SK-N-SH treated with all-trans-retinoic acid at 6 μM for 48 hours (cell line): ENCODE results near the gene DDIT4L.

Experiments
- ATAC-seq: fragments of 200-7000 bp; cut with Tn5 transposase; 3 replicates; pipeline ENCODE4 v1.9.1; 2020; ENCODE audit warnings: mild to moderate bottlenecking, moderate library complexity
- ARNTL ChIP-seq: fragments of 450-650 bp; formaldehyde crosslinking; IDR thresholded peaks from 2 replicates; pipeline ENCODE4 v1.5.0; 2020; ENCODE audit warnings: low read depth, mild to moderate bottlenecking, moderate library complexity, borderline replicate concordance
- BACH2 ChIP-seq: fragments of 250-450 bp; sonication (Bioruptor Pico); IDR thresholded peaks from 2 replicates; pipeline ENCODE4 v1.9.0; 2021; ENCODE audit warnings: mild to moderate bottlenecking, borderline replicate concordance
- CSDC2 ChIP-seq: fragments of 250-450 bp; sonication (Bioruptor Pico); IDR thresholded peaks from 2 replicates; pipeline ENCODE4 v1.5.0; 2020; ENCODE audit warnings: mild to moderate bottlenecking, moderate library complexity
- ESRRG ChIP-seq: fragments of 250-450 bp; sonication (Bioruptor Pico); IDR thresholded peaks from 2 replicates; pipeline ENCODE4 v1.6.1; 2021; ENCODE audit warnings: mild to moderate bottlenecking
- GLIS3 ChIP-seq: fragments of 250-450 bp; sonication (Bioruptor Pico); IDR thresholded peaks from 2 replicates; pipeline ENCODE4 v1.5.0; 2020; ENCODE audit warnings: mild to moderate bottlenecking, moderate library complexity
- ISL1 ChIP-seq: fragments of 250-450 bp; sonication (Bioruptor Pico); IDR thresholded peaks from 2 replicates; pipeline ENCODE4 v2.1.2; 2022; ENCODE audit warnings: mild to moderate bottlenecking, moderate library complexity
- OSR1 ChIP-seq: fragments of 250-450 bp; sonication (Bioruptor Pico); IDR thresholded peaks from 2 replicates; pipeline ENCODE4 v1.8.0; 2022; ENCODE audit warnings: moderate library complexity, mild to moderate bottlenecking, inconsistent platforms
- RARB ChIP-seq: fragments of 250-450 bp; sonication (Bioruptor Pico); IDR thresholded peaks from 2 replicates; pipeline ENCODE4 v1.8.0; 2021; ENCODE audit warnings: mild to moderate bottlenecking, moderate library complexity
- SNAI2 ChIP-seq: fragments of 250-450 bp; sonication (Bioruptor Pico); IDR thresholded peaks from 2 replicates; pipeline ENCODE4 v1.5.0; 2020; ENCODE audit warnings: mild to moderate bottlenecking, moderate library complexity
- TCF4 ChIP-seq: fragments of 250-450 bp; sonication (Bioruptor Pico); IDR thresholded peaks from 2 replicates; pipeline ENCODE4 v1.8.0; 2021; ENCODE audit warnings: mild to moderate bottlenecking, moderate library complexity, borderline replicate concordance
- ZC3H10 ChIP-seq: fragments of 250-450 bp; sonication (Bioruptor Pico); IDR thresholded peaks from 2 replicates; pipeline ENCODE4 v1.5.1; 2021; ENCODE audit warnings: mild to moderate bottlenecking, moderate library complexity
- ZFP3 ChIP-seq: fragments of 250-450 bp; sonication (Bioruptor Pico); IDR thresholded peaks from 2 replicates; pipeline ENCODE4 v1.5.0; 2020; ENCODE audit warnings: mild to moderate bottlenecking, moderate library complexity
- ZFP30 ChIP-seq: fragments of 450-650 bp; formaldehyde crosslinking; IDR thresholded peaks from 2 replicates; pipeline ENCODE4 v1.5.0; 2022; ENCODE audit warnings: mild to moderate bottlenecking, moderate library complexity
- ZNF565 ChIP-seq: fragments of 450-650 bp; formaldehyde crosslinking; conservative IDR thresholded peaks from 2 replicates; pipeline ENCODE4 v1.5.0; 2020; ENCODE audit warnings: low read depth, mild to moderate bottlenecking, moderate library complexity
- ZNF70 ChIP-seq: fragments of 450-650 bp; formaldehyde crosslinking; IDR thresholded peaks from 2 replicates; pipeline ENCODE4 v1.5.0; 2020; ENCODE audit warnings: mild to moderate bottlenecking, moderate library complexity
- ZNF8 ChIP-seq: fragments of 450-650 bp; formaldehyde crosslinking; IDR thresholded peaks from 2 replicates; pipeline ENCODE4 v1.5.0; 2020; ENCODE audit warnings: mild to moderate bottlenecking, moderate library complexity
- TF ChIP-seq, protein P1 (sequence below): fragments of 250-450 bp; sonication (Bioruptor Pico); IDR thresholded peaks from 2 replicates; pipeline ENCODE4 v1.8.0; 2021; ENCODE audit warnings: low read depth, mild to moderate bottlenecking, moderate library complexity, borderline replicate concordance
- TF ChIP-seq, protein P2 (sequence below): fragments of 250-450 bp; sonication (Bioruptor Pico); IDR thresholded peaks from 2 replicates; pipeline ENCODE4 v1.5.1; 2021; ENCODE audit warnings: mild to moderate bottlenecking, moderate library complexity
- TF ChIP-seq, protein P3 (sequence below): fragments of 250-450 bp; sonication (Bioruptor Pico); IDR thresholded peaks from 2 replicates; pipeline ENCODE4 v1.5.1; 2020; ENCODE audit warnings: low read depth, mild to moderate bottlenecking, moderate library complexity
- TF ChIP-seq, protein P4 (sequence below): fragments of 250-450 bp; sonication (Bioruptor Pico); IDR thresholded peaks from 2 replicates; pipeline ENCODE4 v1.5.0; 2020; ENCODE audit warnings: mild to moderate bottlenecking, moderate library complexity
- TF ChIP-seq, protein P5 (sequence below): fragments of 250-450 bp; sonication (Bioruptor Pico); IDR thresholded peaks from 2 replicates; pipeline ENCODE4 v1.8.0; 2020; ENCODE audit warnings: mild to moderate bottlenecking, moderate library complexity, borderline replicate concordance

DDIT4L gene

DNA sequence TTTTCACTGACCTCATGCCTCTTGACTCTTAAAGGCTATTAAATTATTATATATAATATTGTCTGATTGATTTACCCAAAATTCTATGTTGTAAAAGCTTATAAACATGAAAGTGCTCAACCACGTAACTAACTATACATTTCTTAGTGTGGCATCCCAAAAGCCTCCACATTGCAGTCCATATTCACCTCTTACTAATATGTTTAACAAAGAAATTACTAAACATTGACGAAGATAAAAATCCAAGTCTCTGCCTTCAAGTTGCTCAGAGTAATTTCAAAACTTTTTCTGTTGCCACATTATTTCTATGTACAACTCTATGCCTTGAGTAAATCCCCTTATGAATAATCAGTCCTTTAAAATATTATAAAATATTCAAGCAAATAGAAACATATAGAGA, 14.4 kb downstream of the DDIT4L start (continued):
- no peak for TF ChIP-seq ZNF70 (CRISPR knock-in tag)
- no peak for TF ChIP-seq OSR1 (CRISPR knock-in tag)
- TF ChIP-seq SNAI2 (CRISPR knock-in tag): no peak
- no peak for TF ChIP-seq GLIS3
- TF ChIP-seq CSDC2 (CRISPR knock-in tag): no peak

DNA sequence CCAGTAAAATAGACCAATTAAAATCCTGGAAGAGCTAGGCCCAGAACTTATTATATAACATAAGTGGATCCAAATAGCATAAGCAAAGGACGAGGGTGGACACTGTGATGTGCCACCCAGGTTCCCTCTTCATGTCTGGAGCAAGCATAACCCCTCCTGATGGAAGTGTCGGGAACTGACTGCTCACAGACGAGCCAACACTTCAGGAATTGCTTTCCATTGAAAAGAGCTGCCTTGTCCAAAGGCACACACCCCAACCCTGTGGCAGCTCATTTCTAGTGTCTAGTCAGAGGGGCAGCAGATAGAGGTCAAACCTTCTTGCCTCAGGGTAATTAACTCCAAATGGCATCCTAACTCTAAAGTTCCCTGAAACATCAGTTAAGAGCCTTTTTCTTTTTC, 15.3 kb downstream of the DDIT4L start:
- TF ChIP-seq GLIS3: no peak
- TF ChIP-seq, protein P1, sequence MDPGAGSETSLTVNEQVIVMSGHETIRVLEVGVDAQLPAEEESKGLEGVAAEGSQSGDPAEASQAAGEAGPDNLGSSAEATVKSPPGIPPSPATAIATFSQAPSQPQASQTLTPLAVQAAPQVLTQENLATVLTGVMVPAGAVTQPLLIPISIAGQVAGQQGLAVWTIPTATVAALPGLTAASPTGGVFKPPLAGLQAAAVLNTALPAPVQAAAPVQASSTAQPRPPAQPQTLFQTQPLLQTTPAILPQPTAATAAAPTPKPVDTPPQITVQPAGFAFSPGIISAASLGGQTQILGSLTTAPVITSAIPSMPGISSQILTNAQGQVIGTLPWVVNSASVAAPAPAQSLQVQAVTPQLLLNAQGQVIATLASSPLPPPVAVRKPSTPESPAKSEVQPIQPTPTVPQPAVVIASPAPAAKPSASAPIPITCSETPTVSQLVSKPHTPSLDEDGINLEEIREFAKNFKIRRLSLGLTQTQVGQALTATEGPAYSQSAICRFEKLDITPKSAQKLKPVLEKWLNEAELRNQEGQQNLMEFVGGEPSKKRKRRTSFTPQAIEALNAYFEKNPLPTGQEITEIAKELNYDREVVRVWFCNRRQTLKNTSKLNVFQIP (CRISPR knock-in tag): no peak
- no peak for TF ChIP-seq RARB
- no peak for TF ChIP-seq ESRRG (CRISPR knock-in tag)
- no peak for TF ChIP-seq ISL1 (CRISPR knock-in tag)
- TF ChIP-seq ZFP3 (CRISPR knock-in tag): no peak
- TF ChIP-seq, protein P2, sequence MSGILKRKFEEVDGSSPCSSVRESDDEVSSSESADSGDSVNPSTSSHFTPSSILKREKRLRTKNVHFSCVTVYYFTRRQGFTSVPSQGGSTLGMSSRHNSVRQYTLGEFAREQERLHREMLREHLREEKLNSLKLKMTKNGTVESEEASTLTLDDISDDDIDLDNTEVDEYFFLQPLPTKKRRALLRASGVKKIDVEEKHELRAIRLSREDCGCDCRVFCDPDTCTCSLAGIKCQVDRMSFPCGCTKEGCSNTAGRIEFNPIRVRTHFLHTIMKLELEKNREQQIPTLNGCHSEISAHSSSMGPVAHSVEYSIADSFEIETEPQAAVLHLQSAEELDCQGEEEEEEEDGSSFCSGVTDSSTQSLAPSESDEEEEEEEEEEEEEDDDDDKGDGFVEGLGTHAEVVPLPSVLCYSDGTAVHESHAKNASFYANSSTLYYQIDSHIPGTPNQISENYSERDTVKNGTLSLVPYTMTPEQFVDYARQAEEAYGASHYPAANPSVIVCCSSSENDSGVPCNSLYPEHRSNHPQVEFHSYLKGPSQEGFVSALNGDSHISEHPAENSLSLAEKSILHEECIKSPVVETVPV: no peak
- TF ChIP-seq, protein P3, sequence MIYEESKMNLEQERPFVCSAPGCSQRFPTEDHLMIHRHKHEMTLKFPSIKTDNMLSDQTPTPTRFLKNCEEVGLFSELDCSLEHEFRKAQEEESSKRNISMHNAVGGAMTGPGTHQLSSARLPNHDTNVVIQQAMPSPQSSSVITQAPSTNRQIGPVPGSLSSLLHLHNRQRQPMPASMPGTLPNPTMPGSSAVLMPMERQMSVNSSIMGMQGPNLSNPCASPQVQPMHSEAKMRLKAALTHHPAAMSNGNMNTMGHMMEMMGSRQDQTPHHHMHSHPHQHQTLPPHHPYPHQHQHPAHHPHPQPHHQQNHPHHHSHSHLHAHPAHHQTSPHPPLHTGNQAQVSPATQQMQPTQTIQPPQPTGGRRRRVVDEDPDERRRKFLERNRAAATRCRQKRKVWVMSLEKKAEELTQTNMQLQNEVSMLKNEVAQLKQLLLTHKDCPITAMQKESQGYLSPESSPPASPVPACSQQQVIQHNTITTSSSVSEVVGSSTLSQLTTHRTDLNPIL (CRISPR knock-in tag): no peak
- TF ChIP-seq, protein P4, sequence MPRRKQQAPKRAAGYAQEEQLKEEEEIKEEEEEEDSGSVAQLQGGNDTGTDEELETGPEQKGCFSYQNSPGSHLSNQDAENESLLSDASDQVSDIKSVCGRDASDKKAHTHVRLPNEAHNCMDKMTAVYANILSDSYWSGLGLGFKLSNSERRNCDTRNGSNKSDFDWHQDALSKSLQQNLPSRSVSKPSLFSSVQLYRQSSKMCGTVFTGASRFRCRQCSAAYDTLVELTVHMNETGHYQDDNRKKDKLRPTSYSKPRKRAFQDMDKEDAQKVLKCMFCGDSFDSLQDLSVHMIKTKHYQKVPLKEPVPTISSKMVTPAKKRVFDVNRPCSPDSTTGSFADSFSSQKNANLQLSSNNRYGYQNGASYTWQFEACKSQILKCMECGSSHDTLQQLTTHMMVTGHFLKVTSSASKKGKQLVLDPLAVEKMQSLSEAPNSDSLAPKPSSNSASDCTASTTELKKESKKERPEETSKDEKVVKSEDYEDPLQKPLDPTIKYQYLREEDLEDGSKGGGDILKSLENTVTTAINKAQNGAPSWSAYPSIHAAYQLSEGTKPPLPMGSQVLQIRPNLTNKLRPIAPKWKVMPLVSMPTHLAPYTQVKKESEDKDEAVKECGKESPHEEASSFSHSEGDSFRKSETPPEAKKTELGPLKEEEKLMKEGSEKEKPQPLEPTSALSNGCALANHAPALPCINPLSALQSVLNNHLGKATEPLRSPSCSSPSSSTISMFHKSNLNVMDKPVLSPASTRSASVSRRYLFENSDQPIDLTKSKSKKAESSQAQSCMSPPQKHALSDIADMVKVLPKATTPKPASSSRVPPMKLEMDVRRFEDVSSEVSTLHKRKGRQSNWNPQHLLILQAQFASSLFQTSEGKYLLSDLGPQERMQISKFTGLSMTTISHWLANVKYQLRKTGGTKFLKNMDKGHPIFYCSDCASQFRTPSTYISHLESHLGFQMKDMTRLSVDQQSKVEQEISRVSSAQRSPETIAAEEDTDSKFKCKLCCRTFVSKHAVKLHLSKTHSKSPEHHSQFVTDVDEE (CRISPR knock-in tag): no peak
- TF ChIP-seq, protein P5, sequence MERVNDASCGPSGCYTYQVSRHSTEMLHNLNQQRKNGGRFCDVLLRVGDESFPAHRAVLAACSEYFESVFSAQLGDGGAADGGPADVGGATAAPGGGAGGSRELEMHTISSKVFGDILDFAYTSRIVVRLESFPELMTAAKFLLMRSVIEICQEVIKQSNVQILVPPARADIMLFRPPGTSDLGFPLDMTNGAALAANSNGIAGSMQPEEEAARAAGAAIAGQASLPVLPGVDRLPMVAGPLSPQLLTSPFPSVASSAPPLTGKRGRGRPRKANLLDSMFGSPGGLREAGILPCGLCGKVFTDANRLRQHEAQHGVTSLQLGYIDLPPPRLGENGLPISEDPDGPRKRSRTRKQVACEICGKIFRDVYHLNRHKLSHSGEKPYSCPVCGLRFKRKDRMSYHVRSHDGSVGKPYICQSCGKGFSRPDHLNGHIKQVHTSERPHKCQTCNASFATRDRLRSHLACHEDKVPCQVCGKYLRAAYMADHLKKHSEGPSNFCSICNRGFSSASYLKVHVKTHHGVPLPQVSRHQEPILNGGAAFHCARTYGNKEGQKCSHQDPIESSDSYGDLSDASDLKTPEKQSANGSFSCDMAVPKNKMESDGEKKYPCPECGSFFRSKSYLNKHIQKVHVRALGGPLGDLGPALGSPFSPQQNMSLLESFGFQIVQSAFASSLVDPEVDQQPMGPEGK (CRISPR knock-in tag): no peak
- TF ChIP-seq ZNF70 (CRISPR knock-in tag): no peak
- TF ChIP-seq ZC3H10 (CRISPR knock-in tag): no peak
- ATAC-seq: no peak

DNA sequence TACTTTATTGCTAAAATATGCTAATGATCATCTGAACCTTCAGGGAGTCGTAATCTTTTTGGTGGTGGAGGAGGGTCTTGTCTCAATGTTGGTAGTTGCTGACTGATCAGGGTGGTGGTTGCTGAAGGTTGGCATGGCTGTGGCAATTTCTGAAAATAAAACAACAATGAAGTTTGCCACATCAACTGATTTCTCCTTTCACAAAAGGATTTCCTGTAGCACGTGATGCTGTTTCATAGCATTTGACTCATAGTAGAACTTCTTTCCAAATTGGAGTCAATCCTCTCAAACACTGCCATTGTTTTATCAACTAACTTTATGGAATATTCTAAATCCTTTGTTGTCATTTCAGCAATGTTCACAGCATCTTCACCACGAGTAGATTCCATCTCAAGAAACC, 19.3 kb downstream of the DDIT4L start:
- ATAC-seq: no peak
- TF ChIP-seq ZNF565 (CRISPR knock-in tag) (no peak), ZC3H10 (CRISPR knock-in tag) (no peak), BACH2 (CRISPR knock-in tag) (no peak), ZFP30 (no peak)

DNA sequence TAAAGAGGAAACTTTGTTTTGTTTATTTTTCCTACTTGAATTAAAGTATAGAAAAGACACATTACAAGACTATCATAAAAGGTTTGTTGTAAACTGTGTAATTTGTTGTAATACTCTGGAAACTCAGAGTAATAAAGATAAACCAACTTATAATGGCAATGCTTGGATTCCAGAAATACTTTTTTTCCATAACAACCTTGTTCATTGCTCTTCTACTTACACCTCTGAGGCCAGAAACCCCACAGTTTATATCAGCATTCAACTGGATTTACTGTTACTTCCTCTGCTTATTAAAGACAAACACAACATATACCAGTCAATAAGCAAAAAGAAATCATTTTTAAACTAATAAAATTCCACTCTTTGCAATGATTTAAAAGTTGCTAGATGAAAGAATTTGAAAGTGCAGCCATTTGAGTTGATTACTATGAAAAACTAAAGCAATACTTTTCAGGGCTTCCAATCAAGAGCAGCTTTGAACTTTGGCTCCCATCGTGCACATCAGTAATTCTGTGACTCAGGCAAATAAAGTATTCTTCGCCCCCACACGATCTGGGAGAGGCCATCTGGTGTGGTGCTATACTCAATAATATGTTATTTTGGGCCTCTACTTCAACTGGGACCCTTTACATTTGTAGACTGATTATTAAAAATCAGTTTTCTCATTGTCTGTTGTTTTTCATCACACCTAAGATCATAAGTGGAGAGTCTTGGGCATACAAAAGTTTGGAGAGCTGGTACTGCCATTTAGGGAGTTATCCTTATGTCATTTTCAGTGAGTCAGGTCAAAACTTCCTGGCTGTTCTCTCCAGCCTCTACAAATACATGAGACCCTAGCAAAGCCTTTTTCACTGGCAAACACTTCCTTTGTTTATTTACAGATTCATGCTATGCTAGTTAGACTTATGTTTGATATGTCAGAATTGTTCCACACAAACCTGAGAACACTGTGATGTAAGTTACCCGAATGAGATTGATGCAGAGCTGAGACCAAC, 20.5 kb downstream of the DDIT4L start:
- ATAC-seq: no peak
- TF ChIP-seq ESRRG (CRISPR knock-in tag) (no peak), ZC3H10 (CRISPR knock-in tag) (no peak), ZNF565 (CRISPR knock-in tag) (no peak), ARNTL (no peak), TCF4 (CRISPR knock-in tag) (no peak), ZNF8 (CRISPR knock-in tag) (no peak), GLIS3 (no peak), OSR1 (CRISPR knock-in tag) (no peak)
- TF ChIP-seq, protein P2: no peak
- TF ChIP-seq, protein P5 (CRISPR knock-in tag): no peak
